Skeletal muscle tissue (tissue), 4 donors: ENCODE results near the gene ABCG4. TPM values are rescaled to one million over a fixed set of nuclear protein-coding genes. Genes with fewer than 3 reads are reported as not detected.
"Not testable (repeated sequence)": the region's sequence is repeated elsewhere in the genome, so short reads cannot be mapped to it uniquely, and the experiment has no call there.

Experiments
- H3K27ac ChIP-seq: one replicate; pipeline ENCODE4 v1.7.0; 2013; ENCODE audit warnings: mild to moderate bottlenecking, low read depth, low read length, inconsistent platforms
- H3K27me3 ChIP-seq, 3 donors: one replicate each; pipeline ENCODE4 v1.7.0; 2013; ENCODE audit warnings: low read length in 3 of 3; ENCODE audit not compliant: control insufficient read depth in 3 of 3, insufficient read depth in 3 of 3
- H3K36me3 ChIP-seq, 3 donors: one replicate each; pipeline ENCODE4 v1.7.0; 2013; ENCODE audit warnings: low read length in 3 of 3; ENCODE audit not compliant: control insufficient read depth in 3 of 3, insufficient read depth in 3 of 3
- H3K4me1 ChIP-seq, 3 donors: one replicate each; pipeline ENCODE4 v1.7.0; 2013; ENCODE audit warnings: low read length in 3 of 3, mild to moderate bottlenecking in 3 of 3; ENCODE audit not compliant: control insufficient read depth in 3 of 3, insufficient read depth in 3 of 3
- H3K4me3 ChIP-seq, 3 donors: one replicate each; pipeline ENCODE4 v1.7.0; 2013; ENCODE audit warnings: low read length in 3 of 3
- H3K9ac ChIP-seq, 3 donors: one replicate each; pipeline ENCODE4 v1.7.0; 2013; ENCODE audit warnings: low read length in 3 of 3, mild to moderate bottlenecking in 3 of 3, moderate library complexity in 2 of 3, low read depth in 1 of 3
- H3K9me3 ChIP-seq, 3 donors: one replicate each; pipeline ENCODE4 v1.7.0; 2013; ENCODE audit warnings: low read length in 3 of 3; ENCODE audit not compliant: control insufficient read depth in 3 of 3
- total RNA-seq: library from RNA; depleted of rRNA; stranded (reverse); fragments of >200 nt; gene quantifications from one replicate; pipeline ENCODE4 v1.2.3, GENCODE V29; 2014
- donor health status: Osteomylitis.

Gene ABCG4
- total RNA-seq, 1 donor from 2014 or later: under 0.01 TPM

GRCh38 chr11:119125821-119126220 lies 23.0 kb upstream of the ABCG4 start:
- H3K27me3 ChIP-seq: no peaks in the 10 kb centered on the region
- no peak overlapping the region for H3K27ac ChIP-seq
- no peaks in the 10 kb centered on the region for H3K9me3 ChIP-seq
- H3K9ac ChIP-seq: no peak overlapping the region
- peaks cover 10 to 26% (median 14%) of the 10 kb centered on the region in 3 donors for H3K4me1 ChIP-seq
- H3K36me3 ChIP-seq: peaks cover 5 to 35% (median 24%) of the 10 kb centered on the region in 3 donors
- H3K4me3 ChIP-seq: no peak overlapping the region

- Histone ChIP-seq H3K4me3 (no peak overlapping the region), H3K27me3 (no peaks in the 10 kb centered on the region), H3K27ac (peak overlapping the region; percentile 17), H3K9ac (no peak overlapping the region), H3K36me3 (peaks cover 12 to 43% (median 33%) of the 10 kb centered on the region in 3 donors), H3K4me1 (peaks cover 9 to 19% (median 12%) of the 10 kb centered on the region in 3 donors), H3K9me3 (no peaks in the 10 kb centered on the region)
Measured at GRCh38 chr11:119126675-119127268, 22.1 kb upstream of the ABCG4 start.

DNA sequence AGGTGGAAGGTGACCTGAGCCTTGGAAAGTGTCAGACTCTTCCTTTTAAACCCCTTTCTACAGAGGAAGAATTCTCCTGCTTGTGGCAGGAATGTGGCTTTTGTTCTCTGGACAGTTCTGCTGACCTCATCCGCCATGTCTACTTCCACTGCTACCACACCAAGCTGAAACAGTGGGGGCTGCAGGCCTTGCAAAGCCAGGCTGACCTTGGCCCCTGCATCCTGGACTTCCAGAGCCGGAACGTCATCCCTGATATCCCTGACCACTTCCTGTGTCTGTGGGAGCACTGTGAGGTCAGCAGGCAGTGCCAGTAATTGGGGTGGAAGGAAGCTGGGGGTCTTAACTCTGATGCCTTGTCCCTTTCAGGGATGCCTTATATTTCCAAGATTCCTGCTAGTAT lies 18.2 kb upstream of the ABCG4 start:
- Histone ChIP-seq H3K36me3 (peaks cover 34 to 58% (median 47%) of the 10 kb centered on the region in 3 donors), H3K27me3 (no peaks in the 10 kb centered on the region), H3K4me1 (peaks cover 0 to 3% (median 2%) of the 10 kb centered on the region in 3 donors), H3K4me3 (no peak overlapping the region), H3K9me3 (no peaks in the 10 kb centered on the region), H3K9ac (no peak overlapping the region), H3K27ac (no peak overlapping the region)

- Histone ChIP-seq H3K4me1 (no peaks in the 10 kb centered on the region), H3K36me3 (peaks cover 34 to 48% (median 45%) of the 10 kb centered on the region in 3 donors), H3K9ac (no peak overlapping the region), H3K27me3 (peaks cover 0 to 3% (median 0%) of the 10 kb centered on the region in 3 donors), H3K4me3 (no peak overlapping the region), H3K9me3 (no peaks in the 10 kb centered on the region), H3K27ac (no peak overlapping the region)
Measured at GRCh38 chr11:119134389-119134978, 14.4 kb upstream of the ABCG4 start.

DNA sequence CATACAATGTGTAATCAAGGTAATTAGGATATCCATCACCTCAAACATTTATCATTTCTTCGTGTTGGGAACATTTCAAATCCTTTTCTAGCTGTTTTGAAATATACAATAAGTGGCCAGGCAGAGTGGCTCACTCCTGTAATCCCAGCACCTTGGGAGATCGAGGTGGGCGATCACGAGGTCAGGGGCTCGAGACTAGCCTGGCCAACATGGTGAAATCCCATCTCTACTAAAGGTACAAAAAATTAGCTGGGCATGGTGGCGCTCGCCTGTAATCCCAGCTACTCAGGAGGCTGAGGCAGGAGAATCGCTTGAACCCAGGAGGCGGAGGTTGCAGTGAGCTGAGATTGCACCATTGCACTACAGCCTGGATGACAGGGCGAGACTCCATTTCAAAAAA lies 9.6 kb upstream of the ABCG4 start:
- H3K4me3 ChIP-seq, H3K27ac ChIP-seq, H3K4me1 ChIP-seq, H3K9me3 ChIP-seq, H3K27me3 ChIP-seq, H3K36me3 ChIP-seq, H3K9ac ChIP-seq: not testable (repeated sequence)

GRCh38 chr11:119144825-119145486 lies 3.9 kb upstream of the ABCG4 start:
- Histone ChIP-seq H3K9ac (no peak overlapping the region), H3K27me3 (peaks cover 8 to 19% (median 18%) of the 10 kb centered on the region in 3 donors), H3K27ac (no peak overlapping the region), H3K9me3 (no peaks in the 10 kb centered on the region), H3K36me3 (no peaks in the 10 kb centered on the region), H3K4me1 (peaks cover 8 to 19% (median 12%) of the 10 kb centered on the region in 3 donors), H3K4me3 (no peak overlapping the region)

DNA sequence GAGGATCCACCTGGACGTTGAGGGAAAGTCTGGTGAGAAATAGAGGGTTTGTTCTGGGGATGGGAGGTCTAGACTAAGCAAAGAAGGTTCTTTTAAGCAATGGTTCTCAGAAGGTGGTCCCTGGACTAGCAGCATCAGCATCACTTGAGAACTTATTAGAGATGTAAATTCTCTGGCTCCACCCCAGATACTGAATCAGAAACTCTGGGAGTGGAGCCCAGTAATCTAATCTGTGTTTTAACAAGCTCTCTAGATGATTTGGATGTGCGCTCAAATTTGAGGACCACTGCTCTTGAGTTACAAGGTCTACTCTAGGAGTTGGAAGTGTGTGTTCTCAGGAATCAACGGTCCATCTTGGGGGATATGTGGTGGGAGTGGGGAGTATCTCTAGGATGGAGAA lies 3.3 kb upstream of the ABCG4 start:
- Histone ChIP-seq H3K9me3 (no peaks in the 10 kb centered on the region), H3K27ac (no peak overlapping the region), H3K4me1 (peaks cover 8 to 20% (median 12%) of the 10 kb centered on the region in 3 donors), H3K27me3 (peaks cover 8 to 24% (median 23%) of the 10 kb centered on the region in 3 donors), H3K9ac (no peak overlapping the region), H3K36me3 (no peaks in the 10 kb centered on the region), H3K4me3 (no peak overlapping the region)

- Histone ChIP-seq H3K27me3 (peaks cover 8 to 28% (median 25%) of the 10 kb centered on the region in 3 donors), H3K36me3 (no peaks in the 10 kb centered on the region), H3K27ac (no peak overlapping the region), H3K4me1 (peaks cover 8 to 20% (median 12%) of the 10 kb centered on the region in 3 donors), H3K9ac (peak overlapping the region in 2 of 3 donors; percentile 40 to 45), H3K4me3 (no peak overlapping the region), H3K9me3 (no peaks in the 10 kb centered on the region)
Measured at GRCh38 chr11:119147604-119148333, 1.1 kb upstream of the ABCG4 start.

DNA sequence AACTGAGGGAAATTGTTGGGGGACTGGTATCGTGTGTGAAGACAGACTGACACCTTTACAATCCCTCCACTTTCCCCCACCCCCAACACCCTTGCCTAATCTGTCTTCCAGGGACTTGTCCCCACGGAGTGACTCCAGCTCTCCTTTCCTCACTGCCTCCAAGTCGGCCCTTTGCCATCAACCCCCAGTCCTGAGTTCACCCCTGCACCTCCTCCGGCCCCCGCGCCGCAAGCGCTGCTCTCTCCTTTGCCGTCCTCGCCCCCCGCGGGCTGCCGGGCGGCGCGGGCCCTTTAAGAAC lies 183 bp upstream of the ABCG4 start:
- Histone ChIP-seq H3K9me3 (no peaks in the 10 kb centered on the region), H3K4me1 (peaks cover 8 to 20% (median 12%) of the 10 kb centered on the region in 3 donors), H3K27ac (no peak overlapping the region), H3K4me3 (peak overlapping the region; percentile 67 to 70 (median 69)), H3K36me3 (no peaks in the 10 kb centered on the region), H3K9ac (peak overlapping the region; percentile 5 to 57 (median 45)), H3K27me3 (peaks cover 10 to 25% (median 25%) of the 10 kb centered on the region in 3 donors)
